Suprapubic skin (tissue), 4 donors: ENCODE measurements around the gene FLG.

Experiments
- POLR2A ChIP-seq, 2 donors: fragments of 450-650 bp; IDR thresholded peaks; one replicate each; pipeline ENCODE4 v1.6.1; 2017; ENCODE audit warnings: antibody characterized with exemption in 2 of 2, mild to moderate bottlenecking in 2 of 2, moderate library complexity in 2 of 2
- POLR2AphosphoS5 ChIP-seq, 3 donors: sonication (generic); formaldehyde crosslinking; IDR thresholded peaks; one replicate each; pipeline ENCODE4 v1.6.1; 2017; ENCODE audit warnings: antibody characterized with exemption in 3 of 3
- TF ChIP-seq, protein P1 (sequence below), 2 donors: fragments of 200-600 bp in 1 of 2; fragments of 450-650 bp in 1 of 2; sonication (generic) in 1 of 2; IDR thresholded peaks; one replicate each; pipeline ENCODE4 v1.5.1; 2016 to 2019; ENCODE audit warnings: antibody characterized with exemption in 2 of 2, mild to moderate bottlenecking in 1 of 2, moderate library complexity in 1 of 2

DNA sequence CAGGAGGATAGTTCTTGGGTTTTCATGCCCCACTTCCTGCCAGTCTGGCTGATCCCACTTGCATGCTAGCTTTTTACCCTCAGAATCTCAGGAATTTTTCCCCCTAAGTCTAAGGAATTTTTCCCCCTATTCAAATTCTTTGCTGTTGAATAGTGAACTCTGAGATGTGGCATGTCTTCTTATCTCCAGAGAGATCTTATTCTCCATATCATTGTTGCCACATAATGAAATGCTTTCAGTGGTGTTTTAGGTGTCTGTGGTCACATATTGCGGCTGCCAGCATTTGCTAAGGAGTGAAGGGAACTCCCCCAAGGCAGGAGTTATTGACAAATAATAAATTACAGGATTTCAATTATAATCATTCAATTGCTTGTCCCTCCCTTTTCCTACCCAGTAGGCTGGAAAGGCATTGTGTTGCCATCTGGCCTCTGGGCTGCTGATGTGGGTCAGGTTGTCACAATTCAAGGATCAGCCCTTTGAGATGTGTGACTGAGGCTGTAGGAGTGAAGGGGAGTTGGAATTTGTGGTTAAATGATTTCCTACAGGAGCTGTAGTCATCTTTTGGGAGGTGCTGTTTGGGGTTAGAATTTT, 3.9 kb upstream of the FLG start:
- TF ChIP-seq, protein P1, sequence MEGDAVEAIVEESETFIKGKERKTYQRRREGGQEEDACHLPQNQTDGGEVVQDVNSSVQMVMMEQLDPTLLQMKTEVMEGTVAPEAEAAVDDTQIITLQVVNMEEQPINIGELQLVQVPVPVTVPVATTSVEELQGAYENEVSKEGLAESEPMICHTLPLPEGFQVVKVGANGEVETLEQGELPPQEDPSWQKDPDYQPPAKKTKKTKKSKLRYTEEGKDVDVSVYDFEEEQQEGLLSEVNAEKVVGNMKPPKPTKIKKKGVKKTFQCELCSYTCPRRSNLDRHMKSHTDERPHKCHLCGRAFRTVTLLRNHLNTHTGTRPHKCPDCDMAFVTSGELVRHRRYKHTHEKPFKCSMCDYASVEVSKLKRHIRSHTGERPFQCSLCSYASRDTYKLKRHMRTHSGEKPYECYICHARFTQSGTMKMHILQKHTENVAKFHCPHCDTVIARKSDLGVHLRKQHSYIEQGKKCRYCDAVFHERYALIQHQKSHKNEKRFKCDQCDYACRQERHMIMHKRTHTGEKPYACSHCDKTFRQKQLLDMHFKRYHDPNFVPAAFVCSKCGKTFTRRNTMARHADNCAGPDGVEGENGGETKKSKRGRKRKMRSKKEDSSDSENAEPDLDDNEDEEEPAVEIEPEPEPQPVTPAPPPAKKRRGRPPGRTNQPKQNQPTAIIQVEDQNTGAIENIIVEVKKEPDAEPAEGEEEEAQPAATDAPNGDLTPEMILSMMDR (IDR thresholded peaks at IDR 0.05), result no peak
- TF ChIP-seq POLR2A (IDR thresholded peaks at IDR 0.05), result no peak
- no peak for TF ChIP-seq POLR2AphosphoS5 (IDR thresholded peaks at IDR 0.05)
